Karpas-422 (cell line): ENCODE data around the gene AGRN. TPM values are rescaled to one million over a fixed set of nuclear protein-coding genes. Genes with fewer than 3 reads are reported as not detected.

ENCODE experiments used
- DNase-seq: peaks from one replicate; pipeline ENCODE4 v3.0.0-alpha.2; 2015
- H2AFZ ChIP-seq: fragments of 200-600 bp; sonication (generic); 2 replicates; pipeline ENCODE4 v1.6.1; 2014; ENCODE audit warnings: antibody characterized with exemption, low read length, mixed read lengths
- H3K27ac ChIP-seq: fragments of 200-600 bp; sonication (generic); 2 replicates; pipeline ENCODE4 v1.5.1; 2014; ENCODE audit warnings: mild to moderate bottlenecking, low read length, moderate library complexity
- H3K27me3 ChIP-seq: fragments of 200-600 bp; sonication (generic); 2 replicates; pipeline ENCODE4 v1.6.1; 2014; ENCODE audit warnings: low read length, mixed read lengths
- H3K36me3 ChIP-seq: fragments of 200-600 bp; sonication (generic); 2 replicates; pipeline ENCODE4 v1.6.1; 2014; ENCODE audit warnings: low read length, mixed read lengths; ENCODE audit not compliant: insufficient read depth
- H3K4me1 ChIP-seq: fragments of 200-600 bp; sonication (generic); 2 replicates; pipeline ENCODE4 v1.6.1; 2014; ENCODE audit warnings: mild to moderate bottlenecking, low read length, mixed read lengths
- H3K4me2 ChIP-seq: fragments of 200-600 bp; sonication (generic); 2 replicates; pipeline ENCODE4 v1.6.1; 2014; ENCODE audit warnings: low read length, low read depth, mild to moderate bottlenecking; ENCODE audit not compliant: poor library complexity, severe bottlenecking
- H3K4me3 ChIP-seq: fragments of 200-600 bp; sonication (generic); 2 replicates; pipeline ENCODE4 v1.5.1; 2014; ENCODE audit warnings: mild to moderate bottlenecking, antibody characterized with exemption, low read length, mixed read lengths
- H3K79me2 ChIP-seq: fragments of 200-600 bp; sonication (generic); 2 replicates; pipeline ENCODE4 v1.6.1; 2014; ENCODE audit warnings: mild to moderate bottlenecking, low read length, mixed read lengths
- H3K9ac ChIP-seq: fragments of 200-600 bp; sonication (generic); 2 replicates; pipeline ENCODE4 v1.6.0; 2014; ENCODE audit warnings: low read length
- H3K9me2 ChIP-seq: fragments of 200-600 bp; sonication (generic), shearing (Covaris generic); replicated peaks from 2 replicates; pipeline ENCODE4 v1.6.0; 2014; ENCODE audit warnings: mild to moderate bottlenecking, low read length, moderate library complexity; ENCODE audit not compliant: insufficient read depth
- H3K9me3 ChIP-seq: fragments of 300-700, 200-600 bp; sonication (generic); 2 replicates; pipeline ENCODE4 v1.6.1; 2014; ENCODE audit warnings: low read length, mixed read lengths
- H4K20me1 ChIP-seq: fragments of 200-600 bp; sonication (generic); 2 replicates; pipeline ENCODE4 v1.6.1; 2014; ENCODE audit warnings: mild to moderate bottlenecking, antibody characterized with exemption, low read length, low read depth; ENCODE audit not compliant: insufficient read depth
- total RNA-seq: library from RNA; depleted of rRNA; stranded (reverse); fragments of >200 nt; shearing (Covaris generic); gene quantifications from 2 replicates; pipeline ENCODE4 v1.2.3, GENCODE V29; 2014; ENCODE audit warnings: low replicate concordance

AGRN gene
- total RNA-seq, 1 experiment from 2014 or later: 2.4 TPM

GRCh38 chr1:1085911-1086841 lies 66.3 kb downstream of the AGRN start:
- Histone ChIP-seq H3K4me1 (no peaks in the 10 kb centered on the region), H3K36me3 (no peaks in the 10 kb centered on the region), H3K9me2 (no peaks in the 10 kb centered on the region), H3K4me2 (no peak overlapping the region), H4K20me1 (no peaks in the 10 kb centered on the region), H3K79me2 (no peaks in the 10 kb centered on the region), H3K9me3 (no peaks in the 10 kb centered on the region), H3K27ac (no peak overlapping the region), H2AFZ (no peak overlapping the region), H3K27me3 (no peaks in the 10 kb centered on the region), H3K9ac (no peak overlapping the region), H3K4me3 (no peak overlapping the region)
- no peak for DNase-seq

GRCh38 chr1:1086911-1087341 lies 67.0 kb downstream of the AGRN start:
- no peak for DNase-seq
- no peak overlapping the region for H3K27ac ChIP-seq
- no peaks in the 10 kb centered on the region for H3K9me3 ChIP-seq
- H3K27me3 ChIP-seq: no peaks in the 10 kb centered on the region
- no peaks in the 10 kb centered on the region for H3K9me2 ChIP-seq
- H3K9ac ChIP-seq: no peak overlapping the region
- no peaks in the 10 kb centered on the region for H3K36me3 ChIP-seq
- H3K4me2 ChIP-seq: no peak overlapping the region
- no peaks in the 10 kb centered on the region for H3K4me1 ChIP-seq
- no peak overlapping the region for H2AFZ ChIP-seq
- H3K79me2 ChIP-seq: no peaks in the 10 kb centered on the region
- no peaks in the 10 kb centered on the region for H4K20me1 ChIP-seq
- no peak overlapping the region for H3K4me3 ChIP-seq

- DNase-seq: no peak
- Histone ChIP-seq H3K9me2 (no peaks in the 10 kb centered on the region), H3K79me2 (no peaks in the 10 kb centered on the region), H3K9me3 (no peaks in the 10 kb centered on the region), H3K36me3 (no peaks in the 10 kb centered on the region), H3K4me1 (no peaks in the 10 kb centered on the region), H3K9ac (no peak overlapping the region), H3K27me3 (no peaks in the 10 kb centered on the region), H4K20me1 (no peaks in the 10 kb centered on the region), H2AFZ (no peak overlapping the region), H3K4me3 (no peak overlapping the region), H3K27ac (no peak overlapping the region), H3K4me2 (no peak overlapping the region)
Measured at GRCh38 chr1:1087351-1088028, 67.6 kb downstream of the AGRN start.

GRCh38 chr1:1088029-1088800 lies 68.3 kb downstream of the AGRN start:
- Histone ChIP-seq H3K9ac (no peak overlapping the region), H3K4me1 (no peaks in the 10 kb centered on the region), H3K79me2 (no peaks in the 10 kb centered on the region), H4K20me1 (no peaks in the 10 kb centered on the region), H3K27ac (no peak overlapping the region), H3K9me3 (no peaks in the 10 kb centered on the region), H3K9me2 (no peaks in the 10 kb centered on the region), H3K27me3 (no peaks in the 10 kb centered on the region), H3K4me2 (no peak overlapping the region), H3K36me3 (no peaks in the 10 kb centered on the region), H3K4me3 (no peak overlapping the region), H2AFZ (no peak overlapping the region)
- no peak for DNase-seq

GRCh38 chr1:1088801-1089680 lies 69.1 kb downstream of the AGRN start:
- no peak for DNase-seq
- H4K20me1 ChIP-seq: 0 out of 2 replicates have a peak, but pooled peaks cover 2% of the 10 kb centered on the region
- no peak overlapping the region for H2AFZ ChIP-seq
- H3K27ac ChIP-seq: no peak overlapping the region
- H3K9ac ChIP-seq: no peak overlapping the region
- H3K9me3 ChIP-seq: no peaks in the 10 kb centered on the region
- no peaks in the 10 kb centered on the region for H3K36me3 ChIP-seq
- H3K4me3 ChIP-seq: no peak overlapping the region
- no peaks in the 10 kb centered on the region for H3K79me2 ChIP-seq
- H3K4me1 ChIP-seq: no peaks in the 10 kb centered on the region
- H3K9me2 ChIP-seq: no peaks in the 10 kb centered on the region
- H3K4me2 ChIP-seq: no peak overlapping the region
- H3K27me3 ChIP-seq: no peaks in the 10 kb centered on the region

GRCh38 chr1:1089731-1090423 lies 70.0 kb downstream of the AGRN start:
- H3K79me2 ChIP-seq: no peaks in the 10 kb centered on the region
- no peaks in the 10 kb centered on the region for H3K9me3 ChIP-seq
- H3K36me3 ChIP-seq: no peaks in the 10 kb centered on the region
- H3K27ac ChIP-seq: no peak overlapping the region
- no peak overlapping the region for H3K9ac ChIP-seq
- no peaks in the 10 kb centered on the region for H3K4me1 ChIP-seq
- no peak for DNase-seq
- H3K4me2 ChIP-seq: no peak overlapping the region
- H4K20me1 ChIP-seq: 0 out of 2 replicates have a peak, but pooled peaks cover 2% of the 10 kb centered on the region
- no peaks in the 10 kb centered on the region for H3K27me3 ChIP-seq
- H2AFZ ChIP-seq: no peak overlapping the region
- H3K9me2 ChIP-seq: no peaks in the 10 kb centered on the region
- no peak overlapping the region for H3K4me3 ChIP-seq
